ENCODE results near the gene ZGLP1.

DNA sequence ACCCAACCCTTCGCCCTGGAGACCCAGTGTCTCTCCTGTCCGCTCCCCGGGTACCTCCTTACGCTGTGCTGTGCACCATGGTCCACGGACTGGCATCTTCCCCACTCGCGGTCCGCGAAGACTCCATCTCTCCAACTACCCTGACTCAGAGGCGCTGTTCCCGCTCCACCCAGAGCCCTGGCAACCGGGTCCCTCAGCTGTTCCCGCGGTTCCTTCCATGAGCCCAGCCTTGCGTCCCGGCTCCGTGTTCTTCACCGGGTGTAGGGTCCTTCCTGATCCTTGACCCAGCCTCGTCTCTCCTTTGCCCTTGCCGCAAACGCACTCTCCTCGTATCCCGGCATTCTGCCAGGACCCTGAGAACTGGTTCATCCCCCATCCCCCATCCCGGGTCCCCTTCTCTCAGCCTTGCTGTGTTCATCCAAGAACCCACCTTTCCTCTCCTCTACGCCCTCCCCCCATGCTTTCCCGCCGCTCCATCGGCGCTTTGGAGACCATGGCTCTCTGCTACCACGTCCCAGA lies 19.2 kb downstream of the ZGLP1 start:
- TF ChIP-seq, protein P1, sequence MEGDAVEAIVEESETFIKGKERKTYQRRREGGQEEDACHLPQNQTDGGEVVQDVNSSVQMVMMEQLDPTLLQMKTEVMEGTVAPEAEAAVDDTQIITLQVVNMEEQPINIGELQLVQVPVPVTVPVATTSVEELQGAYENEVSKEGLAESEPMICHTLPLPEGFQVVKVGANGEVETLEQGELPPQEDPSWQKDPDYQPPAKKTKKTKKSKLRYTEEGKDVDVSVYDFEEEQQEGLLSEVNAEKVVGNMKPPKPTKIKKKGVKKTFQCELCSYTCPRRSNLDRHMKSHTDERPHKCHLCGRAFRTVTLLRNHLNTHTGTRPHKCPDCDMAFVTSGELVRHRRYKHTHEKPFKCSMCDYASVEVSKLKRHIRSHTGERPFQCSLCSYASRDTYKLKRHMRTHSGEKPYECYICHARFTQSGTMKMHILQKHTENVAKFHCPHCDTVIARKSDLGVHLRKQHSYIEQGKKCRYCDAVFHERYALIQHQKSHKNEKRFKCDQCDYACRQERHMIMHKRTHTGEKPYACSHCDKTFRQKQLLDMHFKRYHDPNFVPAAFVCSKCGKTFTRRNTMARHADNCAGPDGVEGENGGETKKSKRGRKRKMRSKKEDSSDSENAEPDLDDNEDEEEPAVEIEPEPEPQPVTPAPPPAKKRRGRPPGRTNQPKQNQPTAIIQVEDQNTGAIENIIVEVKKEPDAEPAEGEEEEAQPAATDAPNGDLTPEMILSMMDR (IDR thresholded peaks at IDR 0.05; ENCODE audit: low read depth, low read length), result no peak
- TF ChIP-seq POLR2A (IDR thresholded peaks at IDR 0.05; ENCODE audit: extremely low read depth, insufficient read length), result no peak

Data from NB4 (cell line).